Skeletal muscle satellite cell (primary cell): Measurements from ENCODE around the gene DDOST.
"Not testable (repeated sequence)": the region's sequence is repeated elsewhere in the genome, so short reads cannot be mapped to it uniquely, and the experiment has no call there.

Experiments
- H3K27me3 ChIP-seq: 2 replicates; pipeline ENCODE4 v1.7.0; 2013; ENCODE audit warnings: low read length; ENCODE audit not compliant: control insufficient read depth, insufficient read depth
- H3K36me3 ChIP-seq: 2 replicates; pipeline ENCODE4 v1.7.0; 2013; ENCODE audit warnings: mild to moderate bottlenecking, control low read depth, low read length; ENCODE audit not compliant: insufficient read depth
- H3K4me1 ChIP-seq: 2 replicates; pipeline ENCODE4 v1.7.0; 2013; ENCODE audit warnings: low read length; ENCODE audit not compliant: control insufficient read depth, insufficient read depth
- H3K4me2 ChIP-seq: 2 replicates; pipeline ENCODE4 v1.7.0; 2013; ENCODE audit warnings: mild to moderate bottlenecking, low read length
- H3K4me3 ChIP-seq: 2 replicates; pipeline ENCODE4 v1.7.0; 2013; ENCODE audit warnings: low read length
- H3K9ac ChIP-seq: 2 replicates; pipeline ENCODE4 v1.7.0; 2013; ENCODE audit warnings: mild to moderate bottlenecking, low read depth, low read length, moderate library complexity
- H3K9me3 ChIP-seq: replicated peaks from 2 replicates; pipeline ENCODE4 v1.7.0; 2013; ENCODE audit warnings: mild to moderate bottlenecking, control low read depth, low read length

Gene DDOST

DNA sequence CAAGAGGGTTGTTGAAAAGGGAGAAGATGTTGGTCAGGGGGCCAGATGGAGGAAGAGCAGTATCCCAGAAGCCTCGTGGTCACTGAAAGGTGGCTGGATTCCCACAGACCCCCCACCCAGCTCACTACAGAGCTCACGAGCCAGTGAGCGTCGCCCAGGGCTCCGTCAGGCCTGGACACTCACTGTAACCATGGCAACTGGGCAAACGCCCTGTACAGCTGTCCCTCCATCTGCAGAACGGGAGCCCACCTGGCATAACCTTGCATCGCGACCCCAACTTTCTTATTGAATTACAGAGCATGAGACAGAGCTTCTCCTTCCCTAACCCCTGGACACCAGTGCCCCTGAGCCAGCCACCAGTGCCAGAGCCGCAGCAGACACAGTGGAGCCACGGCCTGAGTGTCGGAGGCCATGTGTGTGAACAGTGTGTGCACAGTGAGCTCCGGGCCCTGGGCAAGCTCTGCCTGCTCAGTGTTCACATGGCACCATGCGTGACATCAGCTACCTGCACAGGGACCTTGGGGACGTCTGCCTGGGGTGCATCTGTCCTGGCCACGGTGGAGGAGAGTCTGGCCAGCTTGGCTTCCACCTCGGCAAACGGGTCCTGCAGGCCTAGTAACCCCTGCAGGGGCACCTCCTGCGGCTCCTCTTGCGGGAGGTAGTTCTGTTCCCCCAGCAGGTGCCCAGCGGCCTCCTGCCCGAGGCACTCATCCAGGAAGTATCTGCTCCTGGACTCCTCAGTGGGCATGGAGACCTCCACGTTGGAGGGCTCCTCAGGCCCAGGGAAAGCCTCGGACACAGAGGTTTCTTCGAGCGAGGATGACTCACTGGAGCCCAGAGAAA is 25.9 kb upstream of the DDOST start:
- Histone ChIP-seq H3K27me3 (no peaks in the 10 kb centered on the region), H3K4me2 (no peak overlapping the region), H3K4me1 (no peaks in the 10 kb centered on the region), H3K9ac (no peak overlapping the region), H3K4me3 (no peak overlapping the region), H3K9me3 (no peaks in the 10 kb centered on the region), H3K36me3 (no peaks in the 10 kb centered on the region)

DNA sequence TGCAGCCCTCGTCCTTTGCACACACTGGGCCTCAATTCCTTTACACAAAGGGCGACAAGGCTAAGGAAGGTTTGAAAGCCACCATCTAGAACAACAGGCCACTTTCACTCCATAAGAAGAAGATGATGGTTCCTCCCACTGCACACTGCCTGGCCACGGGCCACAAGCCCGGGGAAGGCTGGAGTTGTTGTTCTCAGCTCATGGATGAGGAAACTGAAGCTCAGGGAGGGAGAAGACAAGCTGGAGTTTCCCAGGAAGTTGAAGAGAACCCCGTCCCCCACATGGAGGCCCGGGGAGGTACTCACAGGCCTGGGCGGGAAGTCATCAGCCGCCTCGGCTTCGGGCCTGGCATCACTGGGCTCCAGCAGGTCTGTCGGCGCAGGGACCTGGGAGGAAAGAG is 24.6 kb upstream of the DDOST start:
- Histone ChIP-seq H3K9ac (no peak overlapping the region), H3K4me2 (no peak overlapping the region), H3K36me3 (no peaks in the 10 kb centered on the region), H3K27me3 (no peaks in the 10 kb centered on the region), H3K4me1 (no peaks in the 10 kb centered on the region), H3K4me3 (no peak overlapping the region), H3K9me3 (no peaks in the 10 kb centered on the region)

DNA sequence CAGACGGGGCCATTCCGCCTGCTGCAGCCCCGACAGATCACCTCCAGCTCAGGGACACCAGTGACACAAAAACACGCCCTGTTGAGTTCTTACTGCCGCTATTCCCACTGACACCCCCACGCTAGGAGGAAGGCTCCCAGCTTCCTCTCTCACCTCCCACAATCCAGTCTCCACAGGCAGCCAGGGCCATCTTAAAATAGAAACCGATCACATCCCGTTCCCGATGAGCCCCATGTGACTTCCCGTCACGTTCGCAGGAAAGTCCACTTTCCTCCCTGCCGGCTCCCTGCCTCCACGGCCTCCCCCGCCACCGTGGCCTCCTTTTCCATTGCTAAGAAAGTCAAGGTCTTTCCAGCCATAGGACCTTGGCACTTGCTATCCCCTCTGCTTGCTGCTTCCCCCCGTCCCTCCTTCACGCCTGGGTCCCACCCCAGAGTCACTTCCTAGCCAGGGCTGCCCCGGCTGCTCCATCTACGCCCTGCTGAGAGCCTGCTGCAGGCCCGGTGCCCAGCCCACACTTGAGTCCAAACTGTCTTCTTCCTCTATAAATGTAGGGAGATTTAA is 24.0 kb upstream of the DDOST start:
- Histone ChIP-seq H3K4me1 (no peaks in the 10 kb centered on the region), H3K27me3 (no peaks in the 10 kb centered on the region), H3K9ac (no peak overlapping the region), H3K4me3 (no peak overlapping the region), H3K9me3 (no peaks in the 10 kb centered on the region), H3K4me2 (no peak overlapping the region), H3K36me3 (no peaks in the 10 kb centered on the region)

DNA sequence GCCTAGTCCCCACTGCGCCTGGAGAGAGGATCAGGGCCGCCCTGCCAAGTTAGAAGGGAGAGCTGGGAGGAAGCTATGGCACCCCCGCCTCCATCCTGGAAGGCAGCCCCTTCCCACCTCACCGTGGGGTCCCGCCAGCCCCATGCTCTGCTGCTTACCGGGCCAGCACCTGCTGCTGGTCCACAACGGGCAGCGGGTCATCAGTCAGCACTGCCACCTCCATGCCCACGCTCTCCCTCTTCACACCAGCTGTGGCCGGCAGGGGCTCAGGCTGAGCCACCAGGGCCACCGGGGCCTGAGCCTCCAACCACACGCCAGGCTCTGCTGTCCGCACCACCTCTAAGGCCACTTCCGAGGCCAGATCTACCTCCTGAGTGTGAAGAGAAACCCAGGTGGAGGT is 23.5 kb upstream of the DDOST start:
- Histone ChIP-seq H3K4me2 (no peak overlapping the region), H3K9ac (no peak overlapping the region)

DNA sequence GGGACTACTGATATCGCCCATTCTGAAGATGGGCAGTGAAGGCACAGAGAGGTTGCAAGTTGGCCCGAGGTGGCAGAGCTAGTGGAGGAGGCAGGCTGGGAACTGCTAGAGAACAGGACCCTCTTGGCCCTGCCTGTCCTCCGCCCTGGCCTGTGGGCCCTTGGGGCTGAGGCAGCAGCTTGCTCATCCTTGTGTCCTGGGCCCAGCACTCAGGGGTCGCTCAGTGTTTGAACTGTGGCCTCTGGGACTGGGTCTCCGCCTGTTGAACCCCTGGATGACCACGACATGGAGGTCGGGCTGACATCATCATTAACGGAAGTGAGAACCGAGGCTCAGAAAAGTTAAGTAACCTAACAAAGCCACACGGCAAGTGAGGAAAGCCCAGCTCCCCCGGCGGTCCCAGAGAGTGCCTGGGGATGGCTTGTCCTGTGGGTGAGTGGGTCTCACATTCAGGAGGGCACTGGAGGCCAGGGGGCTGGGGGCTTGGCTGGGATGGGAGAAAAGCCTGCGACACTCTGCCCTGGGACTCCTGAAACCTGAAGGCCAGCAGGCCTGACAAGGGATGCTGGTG is 23.0 kb upstream of the DDOST start:
- H3K36me3 ChIP-seq, result no peaks in the 10 kb centered on the region
- H3K9ac ChIP-seq, result no peak overlapping the region
- H3K4me3 ChIP-seq, result no peak overlapping the region
- H3K9me3 ChIP-seq, result no peaks in the 10 kb centered on the region
- no peaks in the 10 kb centered on the region for H3K27me3 ChIP-seq
- H3K4me1 ChIP-seq, result no peaks in the 10 kb centered on the region
- no peak overlapping the region for H3K4me2 ChIP-seq

More for the DNA sequence above, 23.5 kb upstream of the DDOST start:
- Histone ChIP-seq H3K27me3 (no peaks in the 10 kb centered on the region), H3K36me3 (no peaks in the 10 kb centered on the region), H3K4me1 (no peaks in the 10 kb centered on the region), H3K4me3 (no peak overlapping the region), H3K9me3 (no peaks in the 10 kb centered on the region)

DNA sequence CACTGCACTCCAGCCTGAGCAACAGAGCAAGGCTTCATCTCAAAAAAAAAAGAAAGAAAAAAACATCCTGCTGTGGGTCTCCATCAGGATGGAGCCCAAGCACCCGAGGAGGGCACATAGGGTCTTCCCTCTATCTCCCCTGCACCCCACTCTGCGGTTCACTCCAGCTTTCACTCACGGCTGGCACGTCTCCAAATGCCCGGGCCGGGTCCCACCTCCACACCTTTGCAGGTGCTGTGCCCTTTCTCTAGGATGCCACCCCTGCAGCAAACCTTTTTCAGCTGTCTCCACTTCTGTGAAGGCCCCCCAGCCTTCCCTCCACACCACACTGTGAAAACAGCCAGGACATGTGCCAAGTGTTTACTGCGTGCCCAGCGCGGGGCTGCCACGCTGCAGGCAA is 22.4 kb upstream of the DDOST start:
- H3K4me2 ChIP-seq, result no peak overlapping the region
- H3K9ac ChIP-seq, result no peak overlapping the region
- H3K27me3 ChIP-seq, result peaks cover under 1% of the 10 kb centered on the region
- no peaks in the 10 kb centered on the region for H3K4me1 ChIP-seq
- no peak overlapping the region for H3K4me3 ChIP-seq
- H3K9me3 ChIP-seq, result no peaks in the 10 kb centered on the region
- no peaks in the 10 kb centered on the region for H3K36me3 ChIP-seq

DNA sequence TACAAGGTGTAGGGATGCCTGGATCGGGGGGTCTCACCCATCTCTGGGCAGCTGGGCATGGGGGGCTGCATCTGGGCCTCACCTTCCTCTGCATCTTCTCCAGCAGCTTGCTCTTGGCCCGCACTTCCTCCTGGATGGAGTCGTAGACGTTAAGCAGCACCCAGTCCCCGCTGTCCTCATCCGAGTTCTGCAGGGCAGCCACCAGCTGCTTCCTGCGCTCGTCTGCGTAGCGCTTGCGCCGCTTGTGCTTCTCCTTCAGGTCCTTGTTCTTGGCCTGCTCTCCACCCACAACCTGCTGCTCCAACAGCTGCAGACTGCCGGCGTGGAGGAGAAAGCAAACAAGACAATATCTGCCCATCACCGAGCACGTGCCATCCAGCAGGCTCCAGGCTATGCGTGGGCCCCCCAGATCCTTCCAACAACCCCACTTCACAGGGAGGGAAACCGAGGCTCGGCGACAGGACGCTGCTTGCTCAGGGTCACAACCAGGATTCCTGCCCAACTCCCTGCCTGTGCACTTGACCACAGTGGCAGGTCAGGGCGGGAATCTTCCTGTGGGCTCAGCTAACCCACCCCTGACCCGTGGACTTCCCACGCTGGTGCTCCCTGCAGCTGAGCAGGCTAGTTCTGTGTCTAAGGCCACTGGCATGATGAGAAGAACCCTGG is 21.5 kb upstream of the DDOST start:
- Histone ChIP-seq H3K4me1 (no peaks in the 10 kb centered on the region), H3K9me3 (no peaks in the 10 kb centered on the region), H3K27me3 (peaks cover 4% of the 10 kb centered on the region), H3K36me3 (no peaks in the 10 kb centered on the region), H3K9ac (no peak overlapping the region), H3K4me3 (no peak overlapping the region), H3K4me2 (no peak overlapping the region)

DNA sequence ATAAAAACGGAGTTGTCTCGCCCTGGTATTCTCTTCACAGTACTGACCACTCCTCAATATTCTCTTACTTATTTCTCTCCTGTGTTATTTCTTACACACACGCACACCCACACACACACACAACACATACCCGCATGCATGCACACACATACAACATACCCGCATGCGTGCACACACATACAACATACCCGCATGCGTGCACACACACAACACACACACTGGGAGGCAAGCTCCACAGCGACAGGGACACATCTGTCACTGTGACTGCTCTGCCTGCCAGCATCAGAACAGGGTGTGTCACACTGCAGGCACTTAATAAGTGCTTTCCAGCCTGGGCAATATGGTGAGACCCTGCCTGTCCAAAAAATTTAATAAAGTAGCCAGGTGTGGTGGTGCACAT is 20.8 kb upstream of the DDOST start:
- H3K9ac ChIP-seq, result no peak overlapping the region
- H3K27me3 ChIP-seq, result peaks cover 4% of the 10 kb centered on the region
- H3K4me3 ChIP-seq, result no peak overlapping the region
- no peaks in the 10 kb centered on the region for H3K9me3 ChIP-seq
- no peaks in the 10 kb centered on the region for H3K4me1 ChIP-seq
- no peaks in the 10 kb centered on the region for H3K36me3 ChIP-seq
- no peak overlapping the region for H3K4me2 ChIP-seq

DNA sequence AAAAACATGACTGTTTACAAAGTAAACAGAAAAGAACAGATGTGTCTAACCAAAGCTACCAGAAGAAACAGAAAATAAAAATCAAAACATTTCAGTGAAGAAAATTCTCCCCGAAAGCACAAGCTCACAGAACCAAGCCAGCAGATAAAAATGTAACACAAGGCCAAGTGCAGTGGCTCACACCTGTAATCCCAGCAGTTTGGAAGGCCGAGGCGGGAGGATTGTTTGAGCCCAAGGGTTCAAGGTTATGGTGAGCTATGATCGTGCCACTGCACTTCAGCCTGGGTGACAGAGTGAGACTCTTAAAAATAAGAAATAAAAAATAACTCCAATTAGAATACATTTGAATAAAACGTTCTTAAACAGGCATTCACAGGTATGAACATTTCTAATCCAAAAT is 19.1 kb upstream of the DDOST start:
- H3K4me3 ChIP-seq, result no peak overlapping the region
- no peaks in the 10 kb centered on the region for H3K36me3 ChIP-seq
- no peak overlapping the region for H3K4me2 ChIP-seq
- H3K9ac ChIP-seq, result no peak overlapping the region
- H3K9me3 ChIP-seq, result no peaks in the 10 kb centered on the region
- H3K4me1 ChIP-seq, result no peaks in the 10 kb centered on the region
- peaks cover 4% of the 10 kb centered on the region for H3K27me3 ChIP-seq

DNA sequence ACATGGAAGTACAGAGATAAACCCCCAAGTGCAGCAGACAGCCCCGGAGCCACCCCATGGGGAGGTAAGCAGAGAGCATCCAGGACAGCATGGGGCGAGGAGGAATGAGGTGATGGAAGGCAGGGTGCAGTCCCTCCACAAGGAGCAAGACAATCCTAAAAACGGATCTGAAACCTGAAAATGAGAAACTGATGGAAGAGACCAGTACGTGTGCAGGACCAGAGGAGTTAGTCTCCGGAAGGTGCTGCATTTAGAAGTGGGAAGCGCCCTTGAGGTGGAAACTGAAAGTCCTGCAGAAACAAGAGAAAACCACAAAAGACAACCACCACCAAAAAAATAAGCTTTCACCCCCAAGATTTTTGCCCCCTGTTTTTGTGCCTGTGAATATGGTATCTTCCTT is 17.4 kb upstream of the DDOST start:
- Histone ChIP-seq H3K36me3 (no peaks in the 10 kb centered on the region), H3K27me3 (peaks cover 4% of the 10 kb centered on the region), H3K9ac (no peak overlapping the region), H3K9me3 (no peaks in the 10 kb centered on the region), H3K4me1 (no peaks in the 10 kb centered on the region), H3K4me3 (no peak overlapping the region), H3K4me2 (no peak overlapping the region)

DNA sequence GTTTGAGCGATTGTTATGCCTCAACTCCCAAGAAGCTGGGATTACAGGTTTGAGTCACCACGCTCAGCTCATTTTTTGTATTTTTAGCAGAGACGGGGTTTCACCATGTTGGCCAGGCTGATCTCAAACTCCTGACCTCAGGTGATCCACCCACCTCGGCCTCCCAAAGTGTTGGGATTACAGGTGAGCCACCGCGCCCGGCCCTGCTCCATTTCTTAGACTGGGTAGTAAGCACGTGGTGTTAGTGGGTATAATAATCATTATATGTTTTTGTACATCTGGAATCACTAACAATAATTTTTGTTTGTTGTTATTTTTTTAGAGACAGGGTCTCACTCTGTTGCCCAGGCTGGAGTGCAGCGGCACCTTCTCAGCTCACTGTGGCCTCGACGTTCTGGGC is 12.5 kb upstream of the DDOST start:
- not testable (repeated sequence) for H3K4me3 ChIP-seq, H3K4me1 ChIP-seq, H3K9ac ChIP-seq, H3K4me2 ChIP-seq, H3K9me3 ChIP-seq, H3K27me3 ChIP-seq, H3K36me3 ChIP-seq
